Fibroblast of villous mesenchyme (primary cell): Measurements from ENCODE around the gene SEMA5A. TPM values are rescaled to one million over a fixed set of nuclear protein-coding genes. Genes with fewer than 3 reads are reported as not detected.

Experiments
- DNase-seq: peaks from one replicate; pipeline ENCODE4 v3.0.0-alpha.2; 2010; ENCODE audit warnings: low read depth
- H3K4me3 ChIP-seq: 2 replicates; pipeline ENCODE4 v1.5.1; 2011; ENCODE audit warnings: low read depth, mild to moderate bottlenecking, low read length
- CTCF ChIP-seq: IDR thresholded peaks from 2 replicates; pipeline ENCODE4 v1.5.1; 2012; ENCODE audit warnings: low read depth, mild to moderate bottlenecking, low read length; ENCODE audit not compliant: insufficient read depth
- total RNA-seq: library from RNA; depleted of rRNA; stranded (reverse); fragments of >200 nt; gene quantifications from 2 replicates; pipeline ENCODE4 v1.2.3, GENCODE V29; 2012

Gene SEMA5A, protein sequence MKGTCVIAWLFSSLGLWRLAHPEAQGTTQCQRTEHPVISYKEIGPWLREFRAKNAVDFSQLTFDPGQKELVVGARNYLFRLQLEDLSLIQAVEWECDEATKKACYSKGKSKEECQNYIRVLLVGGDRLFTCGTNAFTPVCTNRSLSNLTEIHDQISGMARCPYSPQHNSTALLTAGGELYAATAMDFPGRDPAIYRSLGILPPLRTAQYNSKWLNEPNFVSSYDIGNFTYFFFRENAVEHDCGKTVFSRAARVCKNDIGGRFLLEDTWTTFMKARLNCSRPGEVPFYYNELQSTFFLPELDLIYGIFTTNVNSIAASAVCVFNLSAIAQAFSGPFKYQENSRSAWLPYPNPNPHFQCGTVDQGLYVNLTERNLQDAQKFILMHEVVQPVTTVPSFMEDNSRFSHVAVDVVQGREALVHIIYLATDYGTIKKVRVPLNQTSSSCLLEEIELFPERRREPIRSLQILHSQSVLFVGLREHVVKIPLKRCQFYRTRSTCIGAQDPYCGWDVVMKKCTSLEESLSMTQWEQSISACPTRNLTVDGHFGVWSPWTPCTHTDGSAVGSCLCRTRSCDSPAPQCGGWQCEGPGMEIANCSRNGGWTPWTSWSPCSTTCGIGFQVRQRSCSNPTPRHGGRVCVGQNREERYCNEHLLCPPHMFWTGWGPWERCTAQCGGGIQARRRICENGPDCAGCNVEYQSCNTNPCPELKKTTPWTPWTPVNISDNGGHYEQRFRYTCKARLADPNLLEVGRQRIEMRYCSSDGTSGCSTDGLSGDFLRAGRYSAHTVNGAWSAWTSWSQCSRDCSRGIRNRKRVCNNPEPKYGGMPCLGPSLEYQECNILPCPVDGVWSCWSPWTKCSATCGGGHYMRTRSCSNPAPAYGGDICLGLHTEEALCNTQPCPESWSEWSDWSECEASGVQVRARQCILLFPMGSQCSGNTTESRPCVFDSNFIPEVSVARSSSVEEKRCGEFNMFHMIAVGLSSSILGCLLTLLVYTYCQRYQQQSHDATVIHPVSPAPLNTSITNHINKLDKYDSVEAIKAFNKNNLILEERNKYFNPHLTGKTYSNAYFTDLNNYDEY
- total RNA-seq: 72.5 and 74.7 TPM in 2 replicates

- DNase-seq: peak; percentile 81
- peak; percentile 4 for TF ChIP-seq CTCF
- peak within 1 kb of the TSS; percentile 87 for H3K4me3 ChIP-seq
These were observed at the start of gene SEMA5A for GRCh38 chr5:9545992-9546851. Gene SEMA5A, minus strand, starts transcription at chr5:9546075. Its CDS starts 166,129 bp downstream, at chr5:9379946.

DNA sequence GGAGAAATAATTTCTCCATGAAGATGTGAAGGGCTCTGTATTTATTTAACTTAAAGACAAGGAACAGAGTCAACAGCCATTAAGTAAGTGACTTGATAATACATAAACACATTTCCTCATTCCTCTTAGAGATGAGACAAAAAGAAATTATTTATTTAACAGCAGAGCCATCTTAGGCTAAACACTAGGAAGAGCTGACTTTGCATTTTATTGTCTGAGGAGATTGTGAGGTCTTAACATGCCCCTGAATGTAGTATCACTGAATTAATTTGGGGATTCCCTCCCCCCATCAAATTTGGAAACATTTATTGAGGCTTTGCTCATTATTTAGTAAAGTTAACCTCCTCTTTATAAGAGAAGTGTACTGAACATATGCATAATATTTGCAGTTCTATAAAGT lies 49.0 kb upstream of the SEMA5A start:
- no peak for TF ChIP-seq CTCF
- no peak for DNase-seq
- H3K4me3 ChIP-seq: no peak overlapping the region

DNA sequence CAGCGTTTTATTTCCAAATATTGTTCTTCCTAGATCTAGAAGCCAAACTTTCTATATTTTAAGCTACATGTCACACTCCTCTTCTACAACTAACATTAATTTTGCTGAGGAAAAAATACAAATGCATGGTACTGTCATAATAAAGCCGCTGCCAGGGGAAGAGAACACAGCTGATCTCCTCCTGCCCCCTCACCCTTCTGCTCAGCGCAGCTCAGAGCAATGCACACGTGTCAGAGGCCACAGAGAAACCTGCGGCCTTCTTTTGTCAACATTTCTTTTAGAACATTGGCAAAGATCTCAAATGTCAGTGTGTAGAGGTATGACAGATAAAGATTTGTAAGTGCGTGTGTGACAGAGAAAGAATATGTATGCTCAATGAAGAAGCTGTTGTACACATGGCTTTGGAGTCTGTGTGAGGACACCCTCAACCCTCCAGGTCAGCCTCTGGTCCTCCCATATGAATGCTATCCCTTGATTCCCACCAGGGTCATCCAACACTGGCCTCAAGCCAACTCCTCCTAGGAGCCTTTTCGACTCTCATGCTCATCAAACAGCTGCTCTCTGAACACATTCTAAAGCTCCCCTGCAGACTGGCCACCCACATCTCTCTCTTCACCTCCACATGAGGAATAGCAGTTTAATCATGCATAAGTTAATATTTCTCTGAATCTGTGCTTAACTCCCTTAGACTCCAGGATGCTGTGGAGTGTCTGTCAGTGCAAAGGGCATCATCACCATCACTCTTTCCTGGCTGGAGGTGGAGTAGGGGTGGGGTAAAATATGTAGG lies 43.4 kb upstream of the SEMA5A start:
- no peak for DNase-seq
- no peak overlapping the region for H3K4me3 ChIP-seq
- TF ChIP-seq CTCF: no peak

DNA sequence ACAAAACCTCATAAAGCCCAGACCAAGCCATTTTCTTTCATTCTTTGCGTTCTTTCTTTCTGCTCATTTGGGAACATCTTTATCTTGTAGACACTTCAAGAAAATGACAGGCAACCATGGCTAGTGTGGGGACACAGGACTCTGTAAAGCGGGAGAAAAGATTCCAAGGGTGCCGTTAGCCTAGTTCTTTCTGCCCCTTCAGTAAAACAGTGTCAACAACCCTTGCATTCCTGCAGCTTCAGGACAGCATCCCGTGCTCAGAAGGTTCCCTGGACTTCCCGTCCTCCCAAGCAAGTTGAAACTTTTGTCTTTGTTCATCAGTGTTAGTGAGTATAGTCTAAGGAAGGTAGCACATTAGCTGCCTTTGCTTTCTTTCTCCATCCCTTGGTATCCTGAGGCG lies 42.4 kb upstream of the SEMA5A start:
- no peak overlapping the region for H3K4me3 ChIP-seq
- TF ChIP-seq CTCF: no peak

DNA sequence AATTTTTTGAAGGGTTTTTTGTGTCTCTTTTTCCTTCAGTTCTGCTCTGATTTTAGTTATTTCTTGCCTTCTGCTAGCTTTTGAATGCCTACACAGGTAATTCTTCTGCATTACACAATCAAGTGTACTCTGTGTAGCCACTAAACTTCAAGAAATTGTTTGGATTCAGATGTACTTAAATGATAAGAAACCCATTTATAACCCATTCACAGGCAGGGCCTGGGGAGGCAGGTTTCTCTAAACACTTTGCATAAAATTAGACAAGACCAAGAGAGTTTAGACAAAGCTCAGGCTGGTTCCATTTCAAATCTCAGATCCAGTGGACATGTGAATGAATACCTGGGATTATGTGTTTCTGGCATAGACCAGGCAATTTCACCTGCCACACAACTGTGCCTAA lies 41.3 kb upstream of the SEMA5A start:
- no peak for TF ChIP-seq CTCF
- peak; percentile 17 for DNase-seq

More for the DNA sequence above, 42.4 kb upstream of the SEMA5A start:
- DNase-seq: no peak

DNA sequence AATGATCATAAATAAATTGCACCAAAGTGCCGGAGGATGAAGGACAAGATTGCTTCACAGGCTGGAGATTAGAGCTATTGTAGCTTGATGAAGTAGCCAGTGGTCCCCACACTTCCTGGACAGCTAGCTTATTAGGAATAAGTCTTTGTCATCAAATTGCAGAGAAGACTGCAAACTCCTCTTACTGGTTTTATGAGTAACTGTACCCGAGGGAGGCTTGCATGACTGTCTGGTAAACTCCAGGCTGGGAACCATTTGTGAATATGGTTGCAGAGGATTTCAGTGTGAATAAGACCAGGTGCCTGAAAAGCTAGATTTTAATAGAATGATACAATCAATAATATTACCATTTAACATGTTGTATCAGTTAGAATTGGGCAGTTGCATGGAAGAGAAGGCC lies 36.5 kb upstream of the SEMA5A start:
- TF ChIP-seq CTCF: no peak
- DNase-seq: no peak

More for the DNA sequence above, 41.3 kb upstream of the SEMA5A start:
- H3K4me3 ChIP-seq: no peak overlapping the region

More for the DNA sequence above, 36.5 kb upstream of the SEMA5A start:
- no peak overlapping the region for H3K4me3 ChIP-seq
